K562 (cell line): ENCODE data around the gene SYNPO. TPM values are rescaled to one million over a fixed set of nuclear protein-coding genes. Genes with fewer than 3 reads are reported as not detected.
A peak's percentile ranks its signal among the peaks of the same experiment; 100 is the strongest.

Experiments
- ATAC-seq: fragments of 200-7000 bp; cut with Tn5 transposase; 3 replicates; pipeline ENCODE4 v1.9.1; 2020; ENCODE audit warnings: moderate library complexity
- BruUV-seq: library from RNA; stranded (reverse); fragments of 400-500 nt; replicated peaks from 2 replicates; lab custom pipeline; 2021; lab: Mats Ljungman, UMichigan
- CTCF ChIA-PET: fragments of 300-600 bp; formaldehyde crosslinking; extraction: SDS; loops from one replicate; lab custom pipeline; 2021; ENCODE audit warnings: low intra/inter-chr PET ratio; lab: Yijun Ruan, JAX
- POLR2A ChIA-PET: fragments of 300-600, 350-650 bp; sonication (Branson Sonifier 250); formaldehyde crosslinking; extraction: SDS; loops from one replicate; lab custom pipeline; 2021; ENCODE audit warnings: antibody characterized with exemption, inconsistent platforms; lab: Yijun Ruan, JAX
- DNase-seq, 4 experiments: peaks; one replicate each; pipeline versions ENCODE4 v3.0.0 to v3.0.0-alpha.2; 2011 to 2018; ENCODE audit warnings: low spot score in 3 of 4, mixed read lengths in 3 of 4; ENCODE audit errors: extremely low read depth in 1 of 4
- FAIRE-seq: peaks from 2 replicates; lab custom pipeline; 2011; peaks lifted over from hg19 to GRCh38; lab: Jason Lieb, UNC
- H2AFZ ChIP-seq: 2 replicates; pipeline ENCODE4 v1.6.0; 2011; ENCODE audit warnings: low read depth, low read length, control low read depth, inconsistent platforms
- H3K27ac ChIP-seq: fragments of 200-600 bp; 3 replicates; pipeline ENCODE4 v1.8.0; 2011; ENCODE audit warnings: low read depth, mild to moderate bottlenecking, control low read depth, inconsistent platforms, low read length, moderate library complexity, mixed read lengths; ENCODE audit errors: extremely low read depth
- H3K27me3 ChIP-seq, 2 experiments: fragments of 300-600 bp in 1 of 2; 2 replicates in 1 of 2; 3 replicates in 1 of 2; pipeline versions ENCODE4 v1.6.0 to v1.8.0; 2011; ENCODE audit warnings: inconsistent platforms in 2 of 2, low read length in 2 of 2, mild to moderate bottlenecking in 1 of 2, mixed read lengths in 1 of 2, moderate library complexity in 1 of 2; ENCODE audit not compliant: control insufficient read depth in 2 of 2, insufficient read depth in 2 of 2
- H3K36me3 ChIP-seq: fragments of 300-600 bp; 3 replicates; pipeline ENCODE4 v1.8.0; 2011; ENCODE audit warnings: mild to moderate bottlenecking, low read length, inconsistent platforms; ENCODE audit not compliant: control insufficient read depth, insufficient read depth
- H3K4me1 ChIP-seq, 2 experiments: fragments of 200-600 bp in 1 of 2; replicated peaks in 1 of 2; 2 replicates in 1 of 2; 3 replicates in 1 of 2; pipeline versions ENCODE4 v1.5.1 to v1.8.0; 2011; ENCODE audit warnings: inconsistent platforms in 2 of 2, low read length in 2 of 2, mild to moderate bottlenecking in 1 of 2, mixed read lengths in 1 of 2, moderate library complexity in 1 of 2; ENCODE audit not compliant: control insufficient read depth in 2 of 2, insufficient read depth in 2 of 2
- H3K4me2 ChIP-seq: 2 replicates; pipeline ENCODE4 v1.6.1; 2011; ENCODE audit warnings: low read length, control low read depth, inconsistent platforms, mixed read lengths; ENCODE audit not compliant: insufficient read depth
- H3K4me3 ChIP-seq: fragments of 200-600 bp; sonication (generic), shearing (Covaris generic); 2 replicates; pipeline ENCODE4 v1.5.1; 2016; ENCODE audit warnings: control low read depth, inconsistent platforms
- H3K79me2 ChIP-seq: fragments of 200-600 bp; 3 replicates; pipeline ENCODE4 v1.8.0; 2011; ENCODE audit warnings: low read length, inconsistent platforms; ENCODE audit not compliant: control insufficient read depth, insufficient read depth
- H3K9ac ChIP-seq, 2 experiments: 2 replicates each; pipeline versions ENCODE4 v1.6.0 to v1.6.1; 2011; ENCODE audit warnings: low read depth in 2 of 2, low read length in 2 of 2, control low read depth in 1 of 2, inconsistent platforms in 1 of 2, mild to moderate bottlenecking in 1 of 2, mixed read lengths in 1 of 2; ENCODE audit not compliant: insufficient read depth in 1 of 2
- H3K9me1 ChIP-seq: one replicate; pipeline ENCODE4 v1.6.0; 2011; ENCODE audit warnings: inconsistent platforms, mild to moderate bottlenecking, low read length, moderate library complexity; ENCODE audit not compliant: control insufficient read depth, insufficient read depth
- H3K9me3 ChIP-seq: replicated peaks from 2 replicates; pipeline ENCODE4 v1.5.1; 2011; ENCODE audit warnings: low read depth, low read length, inconsistent platforms; ENCODE audit not compliant: control insufficient read depth, insufficient read depth
- H4K20me1 ChIP-seq: replicated peaks from 2 replicates; pipeline ENCODE4 v1.6.1; 2011; ENCODE audit warnings: low read length, inconsistent platforms, mixed read lengths; ENCODE audit not compliant: control insufficient read depth, insufficient read depth
- CHCHD3 ChIP-seq: fragments of 250-450 bp; sonication (Bioruptor Pico); IDR thresholded peaks from 2 replicates; pipeline ENCODE4 v2.1.2; 2022; ENCODE audit warnings: mild to moderate bottlenecking
- ELF4 ChIP-seq: fragments of 450-650 bp; formaldehyde crosslinking; IDR thresholded peaks from 2 replicates; pipeline ENCODE4 v1.4.0; 2022; ENCODE audit warnings: missing genetic modification characterization
- FOS ChIP-seq: IDR thresholded peaks from 3 replicates; pipeline ENCODE4 v1.6.1; 2011; ENCODE audit not compliant: insufficient read length; ENCODE audit errors: extremely low read depth
- MYBL2 ChIP-seq, 2 experiments: fragments of 450-650 bp in 1 of 2; sonication (generic) in 1 of 2; formaldehyde crosslinking in 1 of 2; IDR thresholded peaks; 2 replicates each; pipeline versions ENCODE4 v1.6.1 to v1.8.1; 2017 to 2022; ENCODE audit warnings: borderline replicate concordance in 1 of 2, inconsistent platforms in 1 of 2, low read depth in 1 of 2, mild to moderate bottlenecking in 1 of 2, missing genetic modification reagents in 1 of 2, moderate library complexity in 1 of 2
- NEUROD1 ChIP-seq: fragments of 150-350 bp; IDR thresholded peaks from 2 replicates; pipeline ENCODE4 v1.6.1; 2014; ENCODE audit warnings: borderline replicate concordance, low read length, low read depth; ENCODE audit not compliant: partially characterized antibody
- SIN3B ChIP-seq: fragments of 450-650 bp; IDR thresholded peaks from 2 replicates; pipeline ENCODE4 v1.6.1; 2017; ENCODE audit warnings: low read depth, mild to moderate bottlenecking, moderate library complexity
- TCF7L2 ChIP-seq: fragments of 150-350 bp; IDR thresholded peaks from 2 replicates; pipeline ENCODE4 v1.6.1; 2016; ENCODE audit warnings: low read depth, mild to moderate bottlenecking, low read length, moderate library complexity
- YBX1 ChIP-seq: fragments of 450-650 bp; IDR thresholded peaks from 2 replicates; pipeline ENCODE4 v1.7.1; 2016; ENCODE audit warnings: mild to moderate bottlenecking
- ZNF445 ChIP-seq: fragments of 250-450 bp; sonication (Bioruptor Pico); IDR thresholded peaks from 2 replicates; pipeline ENCODE4 v1.4.0; 2020; ENCODE audit warnings: low read depth, mild to moderate bottlenecking, moderate library complexity
- WGBS: fragments of 100-300 bp; shearing (Covaris generic); methylation state at CpG from one replicate; pipeline ENCODE4 v1.1.6; 2016; ENCODE audit warnings: low coverage, mixed read lengths; ENCODE audit not compliant: insufficient coverage; ENCODE audit errors: missing lambda C conversion rate; 5-methylcytosine and 5-hydroxymethylcytosine counted together
- in situ Hi-C: fragments of 300-500 bp; cut with MboI; formaldehyde crosslinking; loops from 4 replicates; pipeline ENCODE4 v1.15.0; 2018; ENCODE audit warnings: inconsistent platforms, mixed read lengths
- intact Hi-C: fragments of 100-400 bp; cut with micrococcal nuclease; formaldehyde crosslinking; loops from 2 replicates; pipeline ENCODE4 v1.14.2; 2022
- polyA plus RNA-seq, 8 experiments: library from polyadenylated mRNA; depleted of rRNA in 4 of 8; stranded (reverse) in 5 of 8; unstranded in 3 of 8; fragments of >200 nt; fragmentation: Nextera tagmentation in 2 of 8; fragmentation: Illumina TruSeq in 1 of 8; extraction: Ambion mirVana in 2 of 8; extraction: Trizol in 1 of 8; gene quantifications; 2 replicates each; pipeline versions ENCODE4 v1.2.1 to v1.2.3, GENCODE V29; 2011 to 2014; ENCODE audit warnings: inconsistent platforms in 1 of 8, missing spikeins in 1 of 8
- total RNA-seq, 7 experiments: library from RNA; depleted of rRNA in 6 of 7; stranded (reverse); fragments of >200 nt in 6 of 7; fragmentation: Illumina TruSeq in 2 of 7; extraction: Trizol in 2 of 7; gene quantifications; 2 replicates each; pipeline versions ENCODE4 v1.2.1 to v1.2.3, GENCODE V29; 2011 to 2021; ENCODE audit warnings: low replicate concordance in 1 of 7
- TF ChIP-seq, protein P1 (sequence below), 2 experiments: fragments of 250-450 bp in 1 of 2; fragments of 450-650 bp in 1 of 2; sonication (Bioruptor Pico) in 1 of 2; IDR thresholded peaks; 2 replicates each; pipeline versions ENCODE4 v1.6.1 to v1.8.0; 2016 to 2021; ENCODE audit warnings: mild to moderate bottlenecking in 2 of 2, moderate library complexity in 2 of 2, missing compliant biosample characterization in 1 of 2, missing genetic modification characterization in 1 of 2
- TF ChIP-seq, protein P2 (sequence below): fragments of 250-450 bp; sonication (Bioruptor Pico); IDR thresholded peaks from 2 replicates; pipeline ENCODE4 v1.8.0; 2022; ENCODE audit warnings: inconsistent platforms

Gene SYNPO
- total and polyA plus RNA-seq, 9 of the 15 experiments (the other 6 are each of a cell fraction or from before 2014, with no cell fraction given): 0.01 to 0.31 (median 0.03) TPM; not detected in 4

DNA sequence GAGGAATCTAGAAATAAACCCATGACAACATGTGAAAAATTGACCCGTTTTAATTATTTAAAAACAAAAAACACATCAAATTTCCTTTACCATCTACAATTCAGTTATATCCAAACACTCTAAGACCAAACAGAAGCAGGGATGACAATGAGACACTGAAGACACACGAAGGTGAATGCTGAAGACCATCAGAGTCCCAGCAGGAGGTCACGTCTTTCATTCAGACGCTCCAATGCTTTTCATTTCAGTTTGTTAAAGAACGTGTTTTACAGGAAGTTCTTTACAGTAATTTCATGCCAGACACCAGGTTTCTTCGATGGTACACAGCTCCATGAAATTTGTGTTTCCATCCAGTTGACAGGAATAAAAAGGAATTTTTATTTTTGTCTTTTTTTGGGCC is 50.3 kb downstream of the SYNPO start:
- in situ Hi-C loops: no loop called here
- TSS peak; percentile 19 for BruUV-seq
- intact Hi-C loops: loop anchor here (10.0 kb wide), 1 partner anchor 154 kb away; the partner anchor contains the start of gene IRGM
- peaks cover 54% of the 10 kb centered on the region for H3K36me3 ChIP-seq
- H3K27ac ChIP-seq: no peak overlapping the region
- no peak overlapping the region for H3K9ac ChIP-seq
- WGBS: 71% methylated on average over 6 of the region's 6 CpGs
- ChIA-PET CTCF (no interaction called here), POLR2A (interaction anchor here (1.0 to 2.9 kb wide), 4 partner anchors 10 to 138 kb away, joined by 3 to 18 read pairs (median 4); partner anchors contain the start of gene RBM22)
- FAIRE-seq (peak; percentile 32), ATAC-seq (no peak), DNase-seq (no peak)
- H3K4me3 ChIP-seq: no peak overlapping the region
- H4K20me1 ChIP-seq: no peaks in the 10 kb centered on the region
- H2AFZ ChIP-seq: no peak overlapping the region
- no peaks in the 10 kb centered on the region for H3K9me3 ChIP-seq
- TF ChIP-seq, protein P1, sequence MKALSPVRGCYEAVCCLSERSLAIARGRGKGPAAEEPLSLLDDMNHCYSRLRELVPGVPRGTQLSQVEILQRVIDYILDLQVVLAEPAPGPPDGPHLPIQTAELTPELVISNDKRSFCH (CRISPR knock-in tag; IDR thresholded peaks at IDR 0.05): no peak
- TF ChIP-seq, protein P1 (tag; IDR thresholded peaks at IDR 0.05): no peak
- TF ChIP-seq FOS: no peak
- TF ChIP-seq, protein P2, sequence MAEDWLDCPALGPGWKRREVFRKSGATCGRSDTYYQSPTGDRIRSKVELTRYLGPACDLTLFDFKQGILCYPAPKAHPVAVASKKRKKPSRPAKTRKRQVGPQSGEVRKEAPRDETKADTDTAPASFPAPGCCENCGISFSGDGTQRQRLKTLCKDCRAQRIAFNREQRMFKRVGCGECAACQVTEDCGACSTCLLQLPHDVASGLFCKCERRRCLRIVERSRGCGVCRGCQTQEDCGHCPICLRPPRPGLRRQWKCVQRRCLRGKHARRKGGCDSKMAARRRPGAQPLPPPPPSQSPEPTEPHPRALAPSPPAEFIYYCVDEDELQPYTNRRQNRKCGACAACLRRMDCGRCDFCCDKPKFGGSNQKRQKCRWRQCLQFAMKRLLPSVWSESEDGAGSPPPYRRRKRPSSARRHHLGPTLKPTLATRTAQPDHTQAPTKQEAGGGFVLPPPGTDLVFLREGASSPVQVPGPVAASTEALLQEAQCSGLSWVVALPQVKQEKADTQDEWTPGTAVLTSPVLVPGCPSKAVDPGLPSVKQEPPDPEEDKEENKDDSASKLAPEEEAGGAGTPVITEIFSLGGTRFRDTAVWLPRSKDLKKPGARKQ: no peak
- TF ChIP-seq SIN3B: no peak
- TF ChIP-seq YBX1: no peak
- TF ChIP-seq ELF4: no peak
- TF ChIP-seq TCF7L2: no peak
- no peak for TF ChIP-seq ZNF445 (CRISPR knock-in tag)
- no peak for TF ChIP-seq MYBL2 (IDR thresholded peaks at IDR 0.05; ENCODE audit: low read depth)
- TF ChIP-seq MYBL2 (CRISPR knock-in tag; IDR thresholded peaks at IDR 0.05; ENCODE audit: borderline replicate concordance): no peak
- no peak for TF ChIP-seq CHCHD3
- TF ChIP-seq NEUROD1: no peak
- no peak overlapping the region for H3K4me2 ChIP-seq
- no peaks in the 10 kb centered on the region for H3K4me1 ChIP-seq
- no peaks in the 10 kb centered on the region for H3K9me1 ChIP-seq
- H3K79me2 ChIP-seq: no peaks in the 10 kb centered on the region
- no peaks in the 10 kb centered on the region for H3K27me3 ChIP-seq
